Hepatocyte (in vitro differentiated cells): ENCODE data around the gene TRPC4. TPM values are rescaled to one million over a fixed set of nuclear protein-coding genes. Genes with fewer than 3 reads are reported as not detected.

Experiments
- DNase-seq: peaks from one replicate; pipeline ENCODE4 v3.0.0-alpha.2; 2016; ENCODE audit warnings: low spot score
- H2AFZ ChIP-seq: fragments of 200-600 bp; sonication (generic); 2 replicates; pipeline ENCODE4 v1.6.0; 2016; ENCODE audit warnings: antibody characterized with exemption, mild to moderate bottlenecking
- H3K27ac ChIP-seq: fragments of 200-600 bp; sonication (generic); 2 replicates; pipeline ENCODE4 v1.5.1; 2016; ENCODE audit warnings: mild to moderate bottlenecking
- H3K27me3 ChIP-seq: fragments of 200-600 bp; sonication (generic); 2 replicates; pipeline ENCODE4 v1.6.1; 2016
- H3K36me3 ChIP-seq: fragments of 200-600 bp; sonication (generic); replicated peaks from 2 replicates; pipeline ENCODE4 v1.5.1; 2016; ENCODE audit warnings: low read depth; ENCODE audit not compliant: insufficient read depth
- H3K4me1 ChIP-seq: fragments of 200-600 bp; sonication (generic); 2 replicates; pipeline ENCODE4 v1.5.1; 2016; ENCODE audit warnings: mild to moderate bottlenecking, moderate library complexity; ENCODE audit not compliant: insufficient read depth
- H3K4me2 ChIP-seq: fragments of 200-600 bp; sonication (generic); 2 replicates; pipeline ENCODE4 v1.6.0; 2016
- H3K4me3 ChIP-seq: fragments of 200-600 bp; sonication (generic); 2 replicates; pipeline ENCODE4 v1.5.1; 2016; ENCODE audit warnings: mild to moderate bottlenecking
- H3K79me2 ChIP-seq: fragments of 200-600 bp; sonication (generic); 2 replicates; pipeline ENCODE4 v1.6.0; 2017; ENCODE audit warnings: mild to moderate bottlenecking
- H3K9me2 ChIP-seq: fragments of 200-600 bp; sonication (generic); replicated peaks from 2 replicates; pipeline ENCODE4 v1.6.0; 2017; ENCODE audit warnings: mild to moderate bottlenecking; ENCODE audit not compliant: insufficient read depth
- H3K9me3 ChIP-seq: fragments of 200-600 bp; sonication (generic); 2 replicates; pipeline ENCODE4 v1.5.1; 2016; ENCODE audit warnings: low read depth, mild to moderate bottlenecking
- H4K20me1 ChIP-seq: fragments of 200-600 bp; sonication (generic); 2 replicates; pipeline ENCODE4 v1.6.0; 2016; ENCODE audit warnings: mild to moderate bottlenecking; ENCODE audit not compliant: insufficient read depth, poor library complexity, severe bottlenecking
- CTCF ChIP-seq: fragments of 200-600 bp; sonication (generic); IDR thresholded peaks from 2 replicates; pipeline ENCODE4 v1.5.1; 2016; ENCODE audit warnings: antibody characterized with exemption, mild to moderate bottlenecking; ENCODE audit not compliant: poor library complexity
- EZH2 ChIP-seq: fragments of 200-600 bp; sonication (generic); IDR thresholded peaks from 2 replicates; pipeline ENCODE4 v1.6.1; 2016; ENCODE audit warnings: antibody characterized with exemption, mild to moderate bottlenecking, borderline replicate concordance
- EZH2phosphoT487 ChIP-seq: fragments of 200-600 bp; sonication (generic); IDR thresholded peaks from one replicate; pipeline ENCODE4 v1.6.1; 2018; ENCODE audit warnings: antibody characterized with exemption, mild to moderate bottlenecking, low read depth, moderate library complexity; ENCODE audit not compliant: unreplicated experiment, severe bottlenecking
- WGBS: methylation state at CpG from one replicate; pipeline ENCODE4 v1.1.6; 2016; ENCODE audit warnings: low lambda C conversion rate; ENCODE audit errors: missing lambda C conversion rate; 5-methylcytosine and 5-hydroxymethylcytosine counted together
- polyA plus RNA-seq: library from polyadenylated mRNA; unstranded; fragments of >200 nt; fragmentation: Nextera tagmentation; extraction: Ambion mirVana; gene quantifications from 2 replicates; pipeline ENCODE4 v1.2.1, GENCODE V29; 2016
- total RNA-seq: library from RNA; depleted of rRNA; stranded (reverse); fragments of >200 nt; gene quantifications from 2 replicates; pipeline ENCODE4 v1.2.3, GENCODE V29; 2014

TRPC4 gene
- total and polyA plus RNA-seq, 2 experiments from 2014 or later = 0.28 to 0.50 TPM

DNA sequence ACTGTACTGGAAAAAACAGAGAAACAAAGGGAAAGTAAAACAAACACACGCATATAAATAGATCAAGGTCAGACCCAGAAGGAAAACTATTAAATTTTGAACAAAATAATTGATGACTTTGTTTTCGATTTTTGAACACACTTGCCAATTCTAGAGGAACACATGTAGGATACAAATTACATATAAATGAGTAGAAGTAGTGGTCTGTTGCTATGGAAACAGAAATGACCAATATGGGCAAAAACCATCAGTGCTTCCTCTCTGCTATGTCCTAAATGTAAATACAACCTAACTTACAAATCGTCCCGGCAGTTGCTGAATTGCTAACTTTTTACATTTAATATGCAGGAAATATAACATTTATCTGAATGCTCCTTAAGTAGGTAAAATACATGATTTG lies 205.8 kb downstream of the TRPC4 start:
- Histone ChIP-seq H3K27ac (no peak overlapping the region), H3K36me3 (no peaks in the 10 kb centered on the region)
- 94% methylated on average over 4 of the region's 4 CpGs for WGBS

GRCh38 chr13:37662624-37663023 lies 206.9 kb downstream of the TRPC4 start:
- TF ChIP-seq EZH2phosphoT487 (no peak), CTCF (no peak), EZH2 (no peak)
- Histone ChIP-seq H3K27ac (no peak overlapping the region), H3K9me3 (no peaks in the 10 kb centered on the region), H4K20me1 (no peaks in the 10 kb centered on the region), H3K9me2 (no peaks in the 10 kb centered on the region), H3K4me2 (no peak overlapping the region), H2AFZ (no peak overlapping the region), H3K4me1 (no peaks in the 10 kb centered on the region), H3K36me3 (no peaks in the 10 kb centered on the region), H3K4me3 (no peak overlapping the region), H3K27me3 (no peaks in the 10 kb centered on the region), H3K79me2 (no peaks in the 10 kb centered on the region)
- WGBS = 68% methylated on average over 3 of the region's 3 CpGs
- no peak for DNase-seq

More for the DNA sequence above, 205.8 kb downstream of the TRPC4 start:
- no peak for DNase-seq
- no peaks in the 10 kb centered on the region for H4K20me1 ChIP-seq
- no peaks in the 10 kb centered on the region for H3K4me1 ChIP-seq
- H3K27me3 ChIP-seq = no peaks in the 10 kb centered on the region
- no peak for TF ChIP-seq CTCF
- TF ChIP-seq EZH2 = no peak
- no peak for TF ChIP-seq EZH2phosphoT487
- no peak overlapping the region for H3K4me2 ChIP-seq
- no peak overlapping the region for H2AFZ ChIP-seq
- H3K9me2 ChIP-seq = no peaks in the 10 kb centered on the region
- no peaks in the 10 kb centered on the region for H3K79me2 ChIP-seq
- H3K4me3 ChIP-seq = no peak overlapping the region
- no peaks in the 10 kb centered on the region for H3K9me3 ChIP-seq

- Histone ChIP-seq H3K27ac (no peak overlapping the region), H3K4me1 (no peaks in the 10 kb centered on the region), H2AFZ (no peak overlapping the region), H3K9me2 (no peaks in the 10 kb centered on the region), H3K4me2 (no peak overlapping the region), H3K4me3 (no peak overlapping the region), H4K20me1 (no peaks in the 10 kb centered on the region), H3K27me3 (no peaks in the 10 kb centered on the region), H3K79me2 (no peaks in the 10 kb centered on the region), H3K36me3 (no peaks in the 10 kb centered on the region), H3K9me3 (no peaks in the 10 kb centered on the region)
- no peak for DNase-seq
- 97% methylated on average over 1 of the region's 1 CpG for WGBS
- TF ChIP-seq EZH2 (no peak), CTCF (no peak), EZH2phosphoT487 (no peak)
Measured at GRCh38 chr13:37657956-37658355, 211.6 kb downstream of the TRPC4 start.

- H3K27me3 ChIP-seq = no peaks in the 10 kb centered on the region
- no peaks in the 10 kb centered on the region for H3K79me2 ChIP-seq
- H3K27ac ChIP-seq = no peak overlapping the region
- DNase-seq = no peak
- TF ChIP-seq EZH2 (no peak), EZH2phosphoT487 (no peak), CTCF (no peak)
- H3K4me2 ChIP-seq = no peak overlapping the region
- no peaks in the 10 kb centered on the region for H3K9me3 ChIP-seq
- no peaks in the 10 kb centered on the region for H3K9me2 ChIP-seq
- no peak overlapping the region for H2AFZ ChIP-seq
- no peaks in the 10 kb centered on the region for H3K36me3 ChIP-seq
- no peaks in the 10 kb centered on the region for H4K20me1 ChIP-seq
- WGBS = 88% methylated on average over 2 of the region's 2 CpGs
- H3K4me3 ChIP-seq = no peak overlapping the region
- no peaks in the 10 kb centered on the region for H3K4me1 ChIP-seq
Measured at GRCh38 chr13:37657134-37657533, 212.4 kb downstream of the TRPC4 start.
